ENCODE measurements around the gene MEN1. TPM values are rescaled to one million over a fixed set of nuclear protein-coding genes. Genes with fewer than 3 reads are reported as not detected.

Gene MEN1
- total RNA-seq, 2 donors from 2014 or later = 27.9 to 45.5 TPM

GRCh38 chr11:64810891-64811272 lies 531 bp upstream of the MEN1 start:
- Histone ChIP-seq H3K4me3 (peak overlapping the region; percentile 71 to 76), H3K4me1 (replicated peaks) (no peaks in the 10 kb centered on the region), H3K9me3 (no peaks in the 10 kb centered on the region), H3K36me3 (no peaks in the 10 kb centered on the region), H3K27me3 (replicated peaks; ENCODE audit: insufficient read depth) (no peaks in the 10 kb centered on the region), H3K27ac (peak overlapping the region; percentile 80 to 81)
- no peak for TF ChIP-seq POLR2A (IDR thresholded peaks at IDR 0.05)
- no peak for TF ChIP-seq POLR2AphosphoS5 (IDR thresholded peaks at IDR 0.05)
- TF ChIP-seq, protein P1, sequence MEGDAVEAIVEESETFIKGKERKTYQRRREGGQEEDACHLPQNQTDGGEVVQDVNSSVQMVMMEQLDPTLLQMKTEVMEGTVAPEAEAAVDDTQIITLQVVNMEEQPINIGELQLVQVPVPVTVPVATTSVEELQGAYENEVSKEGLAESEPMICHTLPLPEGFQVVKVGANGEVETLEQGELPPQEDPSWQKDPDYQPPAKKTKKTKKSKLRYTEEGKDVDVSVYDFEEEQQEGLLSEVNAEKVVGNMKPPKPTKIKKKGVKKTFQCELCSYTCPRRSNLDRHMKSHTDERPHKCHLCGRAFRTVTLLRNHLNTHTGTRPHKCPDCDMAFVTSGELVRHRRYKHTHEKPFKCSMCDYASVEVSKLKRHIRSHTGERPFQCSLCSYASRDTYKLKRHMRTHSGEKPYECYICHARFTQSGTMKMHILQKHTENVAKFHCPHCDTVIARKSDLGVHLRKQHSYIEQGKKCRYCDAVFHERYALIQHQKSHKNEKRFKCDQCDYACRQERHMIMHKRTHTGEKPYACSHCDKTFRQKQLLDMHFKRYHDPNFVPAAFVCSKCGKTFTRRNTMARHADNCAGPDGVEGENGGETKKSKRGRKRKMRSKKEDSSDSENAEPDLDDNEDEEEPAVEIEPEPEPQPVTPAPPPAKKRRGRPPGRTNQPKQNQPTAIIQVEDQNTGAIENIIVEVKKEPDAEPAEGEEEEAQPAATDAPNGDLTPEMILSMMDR (IDR thresholded peaks at IDR 0.05) = no peak
- intact Hi-C loops (cut with DNase I) = no loop called here
- DNase-seq (ENCODE audit: low spot score) = no peak
- 38% methylated on average over 17 of the region's 17 CpGs for WGBS

GRCh38 chr11:64809781-64810241 lies 540 bp downstream of the MEN1 start:
- H3K4me3 ChIP-seq = peak overlapping the region; percentile 71 to 76
- H3K27me3 ChIP-seq (replicated peaks; ENCODE audit: insufficient read depth) = no peaks in the 10 kb centered on the region
- TF ChIP-seq, protein P1 (IDR thresholded peaks at IDR 0.05) = no peak
- TF ChIP-seq POLR2AphosphoS5 (IDR thresholded peaks at IDR 0.05) (no peak), POLR2A (IDR thresholded peaks at IDR 0.05) (no peak)
- peak; percentile 43 for DNase-seq (ENCODE audit: low spot score)
- 4% methylated on average over 42 of the region's 44 CpGs for WGBS
- no peaks in the 10 kb centered on the region for H3K9me3 ChIP-seq
- H3K36me3 ChIP-seq = peaks cover 0 to 2% of the 10 kb centered on the region in 2 donors
- intact Hi-C loops (cut with DNase I) = no loop called here
- no peaks in the 10 kb centered on the region for H3K4me1 ChIP-seq (replicated peaks)
- H3K27ac ChIP-seq = peak overlapping the region; percentile 80 to 81

GRCh38 chr11:64805481-64805880 lies 4.9 kb downstream of the MEN1 start:
- no peak overlapping the region for H3K4me3 ChIP-seq
- H3K4me1 ChIP-seq (replicated peaks) = peaks cover 7% of the 10 kb centered on the region
- no peaks in the 10 kb centered on the region for H3K27me3 ChIP-seq (replicated peaks; ENCODE audit: insufficient read depth)
- no peak overlapping the region for H3K27ac ChIP-seq
- WGBS = 92% methylated on average over 9 of the region's 9 CpGs
- no peaks in the 10 kb centered on the region for H3K9me3 ChIP-seq
- TF ChIP-seq POLR2A (IDR thresholded peaks at IDR 0.05) (no peak), POLR2AphosphoS5 (IDR thresholded peaks at IDR 0.05) (no peak)
- TF ChIP-seq, protein P1 (IDR thresholded peaks at IDR 0.05) = no peak
- peaks cover 0 to 4% of the 10 kb centered on the region in 2 donors for H3K36me3 ChIP-seq
- intact Hi-C loops (cut with DNase I) = no loop called here
- DNase-seq (ENCODE audit: low spot score) = no peak

DNA sequence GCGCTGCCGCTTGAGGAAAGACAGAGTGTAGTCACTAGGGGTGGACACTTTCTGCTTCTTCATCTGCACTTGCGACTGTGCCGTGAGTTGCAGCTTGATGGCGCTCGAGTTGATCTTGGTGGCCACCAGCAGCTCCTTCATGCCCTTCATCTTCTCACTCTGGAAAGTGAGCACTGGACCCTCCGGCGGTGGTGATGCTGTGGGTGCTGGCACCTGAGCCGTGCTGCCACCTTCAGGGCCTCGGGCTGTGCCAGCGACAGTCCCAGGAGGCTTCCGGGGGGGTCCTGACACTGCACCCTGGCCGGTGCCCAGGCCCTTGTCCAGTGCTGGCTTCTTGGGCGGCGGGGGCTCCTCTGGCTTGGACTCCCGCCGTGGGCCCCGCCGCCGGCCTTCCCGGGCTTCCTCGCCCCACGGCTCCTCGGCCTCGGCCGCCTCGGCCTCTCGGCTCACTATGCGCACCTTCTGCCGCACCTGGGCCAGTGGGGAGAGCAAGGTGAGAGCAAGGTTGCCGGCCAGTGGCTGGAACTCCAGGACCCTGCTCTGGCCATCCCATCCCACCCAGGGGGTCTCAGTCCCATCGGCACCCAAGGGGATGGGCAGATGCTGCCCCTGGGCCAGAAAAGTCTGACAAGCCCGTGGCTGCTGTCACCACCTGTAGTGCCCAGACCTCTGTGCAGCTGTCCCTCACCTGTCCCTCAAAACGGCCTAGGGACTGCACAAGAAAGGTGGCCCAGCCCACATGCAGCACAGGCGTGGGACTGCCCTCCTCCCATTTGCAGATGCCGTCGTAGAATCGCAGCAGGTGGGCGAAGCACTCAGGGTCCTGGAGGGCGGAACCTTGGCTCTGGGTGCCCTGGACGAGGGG lies 5.8 kb downstream of the MEN1 start:
- Histone ChIP-seq H3K27me3 (replicated peaks; ENCODE audit: insufficient read depth) (no peaks in the 10 kb centered on the region), H3K4me3 (no peak overlapping the region), H3K36me3 (peaks cover 0 to 4% of the 10 kb centered on the region in 2 donors), H3K4me1 (replicated peaks) (peaks cover 7% of the 10 kb centered on the region), H3K27ac (peak overlapping the region; percentile 77 to 90), H3K9me3 (no peaks in the 10 kb centered on the region)
- TF ChIP-seq, protein P1 (IDR thresholded peaks at IDR 0.05) = no peak
- TF ChIP-seq POLR2AphosphoS5 (IDR thresholded peaks at IDR 0.05) (no peak), POLR2A (IDR thresholded peaks at IDR 0.05) (no peak)
- WGBS = 92% methylated on average over 35 of the region's 41 CpGs
- intact Hi-C loops (cut with DNase I) = no loop called here
- no peak for DNase-seq (ENCODE audit: low spot score)
